Stimulated activated CD8-positive, alpha-beta memory T cell treated with anti-CD3 and anti-CD28 coated beads, Interleukin-7, amount 100 ng/mL, for 48 hours (primary cell): Measurements from ENCODE around the gene FAM219A.

Experiments used
- DNase-seq, 2 donors: peaks; one replicate each; pipeline ENCODE4 v3.0.0-alpha.2; 2020; ENCODE audit warnings: low read depth in 1 of 2; ENCODE audit errors: extremely low read depth in 1 of 2

Gene FAM219A

GRCh38 chr9:34458013-34458958 is at the start of gene FAM219A, which contains the start of gene DNAI1:
TSS of gene FAM219A (minus strand) at chr9:34458570. CDS start at chr9:34458263, 307 bp downstream.
TSS of gene DNAI1 (plus strand) at chr9:34458805. CDS start at chr9:34459006, 201 bp downstream.
- DNase-seq = peak; percentile 97 to 98

GRCh38 chr9:34507966-34508365 is 49.6 kb upstream of the FAM219A start:
- no peak for DNase-seq

- DNase-seq = no peak
These were observed 49.2 kb upstream of the FAM219A start for GRCh38 chr9:34507556-34507955.

- DNase-seq = no peak
These were observed 48.3 kb upstream of the FAM219A start for GRCh38 chr9:34506623-34507022.

GRCh38 chr9:34505370-34506120 is 47.2 kb upstream of the FAM219A start:
- no peak for DNase-seq

GRCh38 chr9:34503406-34503805 is 45.0 kb upstream of the FAM219A start:
- DNase-seq = no peak

GRCh38 chr9:34502891-34503290 is 44.5 kb upstream of the FAM219A start:
- no peak for DNase-seq

GRCh38 chr9:34502471-34502870 is 44.1 kb upstream of the FAM219A start:
- DNase-seq = no peak

GRCh38 chr9:34501889-34502425 is 43.6 kb upstream of the FAM219A start:
- no peak for DNase-seq

GRCh38 chr9:34501372-34501771 is 43.0 kb upstream of the FAM219A start:
- DNase-seq = no peak

- peak; percentile 26 to 68 for DNase-seq
These were observed 42.4 kb upstream of the FAM219A start for GRCh38 chr9:34500623-34501267.

GRCh38 chr9:34499076-34499475 is 40.7 kb upstream of the FAM219A start:
- no peak for DNase-seq

GRCh38 chr9:34498553-34498952 is 40.2 kb upstream of the FAM219A start:
- DNase-seq = no peak

GRCh38 chr9:34496149-34496712 is 37.9 kb upstream of the FAM219A start:
- DNase-seq = no peak

GRCh38 chr9:34493972-34494535 is 35.7 kb upstream of the FAM219A start:
- peak in 1 of 2 donors; percentile 16 for DNase-seq

- DNase-seq = no peak
These were observed 33.7 kb upstream of the FAM219A start for GRCh38 chr9:34492051-34492450.

- no peak for DNase-seq
These were observed 33.2 kb upstream of the FAM219A start for GRCh38 chr9:34491596-34491995.

- peak in 1 of 2 donors; percentile 15 for DNase-seq
These were observed 32.4 kb upstream of the FAM219A start for GRCh38 chr9:34490760-34491159.

GRCh38 chr9:34490360-34490759 is 32.0 kb upstream of the FAM219A start:
- DNase-seq = no peak

GRCh38 chr9:34486572-34486971 is 28.2 kb upstream of the FAM219A start:
- no peak for DNase-seq
